Body of pancreas (tissue), 4 donors: ENCODE results near the gene PLXNB2.

Source experiments
- CTCF ChIP-seq, 7 experiments: fragments of 450-650 bp in 4 of 7; fragments of 200-600 bp in 3 of 7; sonication (generic) in 3 of 7; IDR thresholded peaks; one replicate each; pipeline ENCODE4 v1.5.1; 2016 to 2019; ENCODE audit warnings: antibody characterized with exemption in 7 of 7
- POLR2A ChIP-seq, 3 donors: fragments of 450-650 bp; IDR thresholded peaks; one replicate each; pipeline ENCODE4 v1.6.1; 2016; ENCODE audit warnings: antibody characterized with exemption in 3 of 3, mild to moderate bottlenecking in 2 of 3

- TF ChIP-seq CTCF (IDR thresholded peaks at IDR 0.05) (peak in 5 of 7 experiments; percentile 22 to 38 (median 32)), POLR2A (IDR thresholded peaks at IDR 0.05) (no peak)
These were observed 33.1 kb downstream of the PLXNB2 start for GRCh38 chr22:50274311-50274710.
